H1 (cell line): ENCODE data around the gene CAPN10. TPM values are rescaled to one million over a fixed set of nuclear protein-coding genes. Genes with fewer than 3 reads are reported as not detected.

Experiments
- CTCF ChIA-PET: fragments of 300-600 bp; sonication (Branson Sonifier 250); formaldehyde crosslinking; loops from one replicate; lab custom pipeline; 2021; ENCODE audit not compliant: partially characterized antibody; lab: Charles Lee
- POLR2A ChIA-PET: fragments of 300-600 bp; sonication (Branson Sonifier 250); formaldehyde crosslinking; loops from one replicate; lab custom pipeline; 2021; ENCODE audit warnings: inconsistent platforms; ENCODE audit not compliant: partially characterized antibody; lab: Charles Lee
- DNase-seq, 2 experiments: peaks; one replicate each; pipeline versions ENCODE4 v3.0.0 to v3.0.0-alpha.2; 2010 to 2022; ENCODE audit warnings: low spot score in 2 of 2, low read depth in 1 of 2, mixed read lengths in 1 of 2
- FAIRE-seq: peaks from 2 replicates; lab custom pipeline; 2011; peaks lifted over from hg19 to GRCh38; lab: Jason Lieb, UNC
- H2AFZ ChIP-seq: 2 replicates; pipeline ENCODE4 v1.8.1; 2012; ENCODE audit warnings: low read length, inconsistent platforms
- H2AK5ac ChIP-seq: 2 replicates; pipeline ENCODE4 v1.6.1; 2013; ENCODE audit warnings: low read depth, low read length
- H2BK120ac ChIP-seq: replicated peaks from 2 replicates; pipeline ENCODE3; 2013; ENCODE audit warnings: low read depth, low read length, inconsistent platforms
- H2BK12ac ChIP-seq: 2 replicates; pipeline ENCODE4 v1.6.1; 2013; ENCODE audit warnings: low read depth, low read length
- H2BK15ac ChIP-seq: 2 replicates; pipeline ENCODE4 v1.6.1; 2013; ENCODE audit warnings: low read length
- H2BK20ac ChIP-seq: 2 replicates; pipeline ENCODE4 v1.6.1; 2013; ENCODE audit warnings: low read length
- H2BK5ac ChIP-seq: 2 replicates; pipeline ENCODE4 v1.6.1; 2013; ENCODE audit warnings: low read depth, low read length
- H3K14ac ChIP-seq: 2 replicates; pipeline ENCODE4 v1.6.1; 2013; ENCODE audit warnings: inconsistent platforms; ENCODE audit not compliant: insufficient read length
- H3K18ac ChIP-seq: 2 replicates; pipeline ENCODE4 v1.6.1; 2013; ENCODE audit warnings: low read length; ENCODE audit errors: extremely low read depth
- H3K23ac ChIP-seq: 2 replicates; pipeline ENCODE4 v1.6.1; 2013; ENCODE audit warnings: inconsistent platforms; ENCODE audit not compliant: insufficient read length
- H3K23me2 ChIP-seq: 2 replicates; pipeline ENCODE4 v1.6.1; 2013; ENCODE audit warnings: low read depth, low read length
- H3K27ac ChIP-seq: 2 replicates; pipeline ENCODE4 v1.6.1; 2011; ENCODE audit warnings: low read depth, low read length, inconsistent platforms
- H3K27me3 ChIP-seq, 4 experiments: replicated peaks in 1 of 4; 1 replicate in 1 of 4; 2 replicates in 3 of 4; pipeline versions ENCODE4 v1.6.1 to v1.8.1; 2011 to 2013; ENCODE audit warnings: low read length in 3 of 4, mild to moderate bottlenecking in 3 of 4, inconsistent platforms in 2 of 4, mixed read lengths in 2 of 4, moderate library complexity in 1 of 4; ENCODE audit not compliant: control insufficient read depth in 3 of 4, insufficient read depth in 3 of 4; ENCODE audit errors: extremely low read depth in 1 of 4
- H3K36me3 ChIP-seq, 4 experiments: 2 replicates each; pipeline versions ENCODE4 v1.6.1 to v1.8.1; 2011 to 2013; ENCODE audit warnings: mild to moderate bottlenecking in 4 of 4, low read length in 3 of 4, moderate library complexity in 2 of 4, control low read depth in 1 of 4, inconsistent platforms in 1 of 4; ENCODE audit not compliant: insufficient read depth in 4 of 4, control insufficient read depth in 2 of 4
- H3K4ac ChIP-seq: replicated peaks from 2 replicates; pipeline ENCODE3; 2013; ENCODE audit warnings: low read length, low read depth, mixed read lengths, inconsistent platforms; ENCODE audit not compliant: insufficient read length
- H3K4me1 ChIP-seq, 4 experiments: replicated peaks in 1 of 4; 1 replicate in 1 of 4; 2 replicates in 3 of 4; pipeline versions ENCODE4 v1.6.1 to v1.8.1; 2011 to 2013; ENCODE audit warnings: low read length in 3 of 4, inconsistent platforms in 2 of 4, mixed read lengths in 1 of 4; ENCODE audit not compliant: insufficient read depth in 4 of 4, control insufficient read depth in 3 of 4
- H3K4me2 ChIP-seq, 2 experiments: 2 replicates each; pipeline versions ENCODE4 v1.6.1 to v1.8.1; 2011 to 2013; ENCODE audit warnings: low read depth in 2 of 2, low read length in 2 of 2, control low read depth in 1 of 2, inconsistent platforms in 1 of 2, mild to moderate bottlenecking in 1 of 2; ENCODE audit not compliant: insufficient read depth in 1 of 2
- H3K4me3 ChIP-seq, 4 experiments: fragments of 200-600, 300-600 bp in 1 of 4; sonication (generic), shearing (Covaris generic), sonication (Bioruptor Twin) in 1 of 4; 2 replicates each; pipeline versions ENCODE4 v1.5.1 to v1.8.1; 2011 to 2016; ENCODE audit warnings: low read length in 4 of 4, low read depth in 3 of 4, control low read depth in 2 of 4, inconsistent platforms in 2 of 4, mild to moderate bottlenecking in 2 of 4, mixed read lengths in 1 of 4, moderate library complexity in 1 of 4; ENCODE audit not compliant: insufficient read depth in 2 of 4; ENCODE audit errors: extremely low read depth in 1 of 4
- H3K56ac ChIP-seq: replicated peaks from 2 replicates; pipeline ENCODE3; 2013; ENCODE audit warnings: low read depth, mild to moderate bottlenecking, mixed read lengths, low read length, inconsistent platforms; ENCODE audit not compliant: insufficient read length
- H3K79me1 ChIP-seq: 2 replicates; pipeline ENCODE4 v1.6.1; 2013; ENCODE audit warnings: low read depth, low read length, control low read depth
- H3K79me2 ChIP-seq, 2 experiments: 2 replicates each; pipeline versions ENCODE4 v1.6.1 to v1.8.1; 2012 to 2013; ENCODE audit warnings: low read length in 2 of 2, mild to moderate bottlenecking in 2 of 2, inconsistent platforms in 1 of 2; ENCODE audit not compliant: insufficient read depth in 2 of 2, control insufficient read depth in 1 of 2
- H3K9ac ChIP-seq, 4 experiments: replicated peaks in 1 of 4; 1 replicate in 1 of 4; 2 replicates in 3 of 4; pipeline versions ENCODE4 v1.6.1 to v1.8.1; 2011 to 2013; ENCODE audit warnings: low read depth in 3 of 4, low read length in 3 of 4, control low read depth in 2 of 4, mild to moderate bottlenecking in 2 of 4, moderate library complexity in 2 of 4, inconsistent platforms in 1 of 4; ENCODE audit errors: extremely low read depth in 1 of 4
- H3K9me3 ChIP-seq, 2 experiments: 2 replicates each; pipeline versions ENCODE4 v1.6.1 to v1.8.1; 2012 to 2013; ENCODE audit warnings: mild to moderate bottlenecking in 2 of 2, moderate library complexity in 2 of 2, control low read depth in 1 of 2, inconsistent platforms in 1 of 2, low read depth in 1 of 2, low read length in 1 of 2, mixed read lengths in 1 of 2; ENCODE audit not compliant: insufficient read depth in 2 of 2
- H4K20me1 ChIP-seq, 2 experiments: replicated peaks in 1 of 2; 2 replicates each; pipeline versions ENCODE3 to v1.8.1; 2011 to 2013; ENCODE audit warnings: inconsistent platforms in 2 of 2, low read length in 2 of 2, mild to moderate bottlenecking in 1 of 2; ENCODE audit not compliant: insufficient read depth in 2 of 2, control insufficient read depth in 1 of 2
- H4K5ac ChIP-seq: 2 replicates; pipeline ENCODE4 v1.6.1; 2013; ENCODE audit warnings: low read length, low read depth, mixed read lengths, inconsistent platforms; ENCODE audit not compliant: insufficient read length
- H4K8ac ChIP-seq: 2 replicates; pipeline ENCODE4 v1.8.0; 2013; ENCODE audit warnings: mild to moderate bottlenecking, moderate library complexity, low read length, inconsistent platforms; ENCODE audit not compliant: insufficient read depth; ENCODE audit errors: extremely low read depth
- H4K91ac ChIP-seq: replicated peaks from 2 replicates; pipeline ENCODE3; 2013; ENCODE audit warnings: low read length, mixed read lengths, inconsistent platforms; ENCODE audit not compliant: insufficient read length
- EP300 ChIP-seq, 2 experiments: IDR thresholded peaks; 1 replicate in 1 of 2; 2 replicates in 1 of 2; pipeline ENCODE4 v1.6.1; 2011 to 2012; ENCODE audit warnings: low read depth in 2 of 2, low read length in 2 of 2, mild to moderate bottlenecking in 2 of 2, borderline replicate concordance in 1 of 2, inconsistent platforms in 1 of 2, moderate library complexity in 1 of 2
- EZH2 ChIP-seq: fragments of 200-600 bp; sonication (generic); IDR thresholded peaks from 2 replicates; pipeline ENCODE4 v1.7.1; 2012; ENCODE audit warnings: low read depth, mild to moderate bottlenecking, moderate library complexity, low read length, inconsistent platforms; ENCODE audit not compliant: severe bottlenecking
- GABPA ChIP-seq: IDR thresholded peaks from 2 replicates; pipeline ENCODE4 v1.6.1; 2011; ENCODE audit warnings: mild to moderate bottlenecking, low read length, moderate library complexity, borderline replicate concordance; ENCODE audit not compliant: insufficient read depth
- RAD21 ChIP-seq, 2 experiments: IDR thresholded peaks in 1 of 2; conservative IDR thresholded peaks in 1 of 2; 2 replicates each; pipeline ENCODE4 v1.6.1; 2011; ENCODE audit warnings: low read depth in 2 of 2, low read length in 2 of 2, improper control_type of control experiment in 1 of 2, inconsistent platforms in 1 of 2, mild to moderate bottlenecking in 1 of 2, moderate library complexity in 1 of 2
- SIN3A ChIP-seq, 2 experiments: IDR thresholded peaks in 1 of 2; conservative IDR thresholded peaks in 1 of 2; 2 replicates each; pipeline ENCODE4 v1.6.1; 2011 to 2012; ENCODE audit warnings: low read length in 2 of 2, improper control_type of control experiment in 1 of 2, low read depth in 1 of 2, mild to moderate bottlenecking in 1 of 2
- TAF1 ChIP-seq: IDR thresholded peaks from 2 replicates; pipeline ENCODE4 v1.6.1; 2011; ENCODE audit warnings: mild to moderate bottlenecking, low read depth, low read length
- WGBS, 2 experiments: shearing (Covaris generic) in 1 of 2; methylation state at CpG; one replicate each; pipeline versions ENCODE4 v1.1.6 to v1.1.7; 2013 to 2015; ENCODE audit warnings: low lambda C conversion rate in 2 of 2, mixed read lengths in 2 of 2, inconsistent platforms in 1 of 2, low coverage in 1 of 2, missing lambda C conversion rate in 1 of 2; ENCODE audit not compliant: insufficient replicate concordance in 2 of 2, insufficient coverage in 1 of 2, insufficient read length in 1 of 2; ENCODE audit errors: extremely low coverage in 1 of 2, missing lambda C conversion rate in 1 of 2; 5-methylcytosine and 5-hydroxymethylcytosine counted together
- polyA plus RNA-seq, 7 experiments: library from polyadenylated mRNA; depleted of rRNA in 3 of 7; stranded (reverse) in 5 of 7; unstranded in 2 of 7; fragments of >200 nt in 5 of 7; fragments of 200-250 nt in 2 of 7; gene quantifications; 1 replicate in 5 of 7; 2 replicates in 1 of 7; 4 replicates in 1 of 7; pipeline versions ENCODE4 v1.2.1 to v1.2.3, GENCODE V29; 2011 to 2013; ENCODE audit warnings: missing spikeins in 2 of 7, mixed read lengths in 2 of 7
- total RNA-seq: library from RNA; stranded (reverse); fragmentation: NEBNext Ultra II Directional; extraction: Animal tissue kit (Norgen Biotek cat#: 25700); gene quantifications from 2 replicates; pipeline ENCODE4 v1.2.1, GENCODE V29; 2021
- TF ChIP-seq, protein P1 (sequence below), 3 experiments: IDR thresholded peaks; 1 replicate in 2 of 3; 2 replicates in 1 of 3; pipeline versions ENCODE4 v1.5.1 to v1.6.1; 2011; ENCODE audit warnings: low read length in 3 of 3, mild to moderate bottlenecking in 3 of 3, inconsistent platforms in 2 of 3, low read depth in 1 of 3, moderate library complexity in 1 of 3; ENCODE audit not compliant: insufficient read depth in 1 of 3; ENCODE audit errors: control extremely low read depth in 1 of 3

The CAPN10 gene
- total and polyA plus RNA-seq, 2 of the 8 experiments (the other 6 are each of a cell fraction or from before 2014, with no cell fraction given), result 30.7 to 39.8 TPM

DNA sequence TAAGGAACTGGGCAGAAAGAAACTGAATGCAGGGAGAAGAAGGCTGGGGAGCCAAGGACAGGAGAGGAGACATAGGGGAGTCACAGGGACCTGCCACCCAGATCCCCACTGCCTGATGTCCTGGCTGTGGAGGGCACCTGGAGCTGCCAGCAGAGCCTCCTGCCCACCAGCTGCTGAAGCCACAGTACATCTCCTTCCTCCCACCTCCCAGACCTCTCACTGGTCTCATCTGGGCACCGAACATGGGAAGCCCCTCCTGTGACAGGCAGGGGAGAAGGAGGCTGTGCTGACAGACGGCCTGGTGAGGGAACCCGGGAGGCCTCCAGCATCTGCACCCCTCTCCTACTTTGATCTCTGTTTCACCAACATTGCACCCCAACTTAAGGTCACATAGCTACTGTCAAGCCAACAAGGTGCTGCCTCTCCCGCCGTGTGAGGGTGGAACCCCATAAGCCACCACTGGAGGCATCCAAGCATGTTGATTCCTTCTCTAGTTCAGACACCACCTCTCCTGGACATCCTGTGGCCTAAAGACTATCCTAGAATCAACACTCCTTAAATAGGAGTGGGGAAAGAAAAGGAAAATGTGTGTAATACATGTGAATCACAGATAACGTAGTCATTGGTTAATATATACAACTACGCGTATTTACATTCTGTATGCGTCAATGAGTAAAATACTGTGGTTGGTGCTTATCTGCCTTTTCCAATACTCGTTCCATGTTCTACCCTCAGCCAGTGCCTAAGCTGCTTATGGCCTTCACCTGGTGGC is 21.8 kb upstream of the CAPN10 start:
- DNase-seq (peak in 1 of 2 experiments; percentile 38), FAIRE-seq (no peak)
- Histone ChIP-seq H3K79me1 (no peaks in the 10 kb centered on the region), H3K9ac (no peak overlapping the region), H4K20me1 (peaks cover 0 to 10% of the 10 kb centered on the region in 2 experiments), H3K18ac (no peak overlapping the region), H3K27ac (no peak overlapping the region), H3K4ac (no peak overlapping the region), H2AFZ (no peak overlapping the region), H4K5ac (no peak overlapping the region), H3K4me2 (no peak overlapping the region), H4K91ac (no peak overlapping the region), H2BK15ac (no peak overlapping the region), H3K36me3 (no peaks in the 10 kb centered on the region; a peak in 1 of 8 replicates), H2BK12ac (no peak overlapping the region), H3K27me3 (peaks cover 15 to 29% (median 27%) of the 10 kb centered on the region in 4 experiments), H2AK5ac (no peak overlapping the region), H3K4me3 (no peak overlapping the region), H3K23ac (no peak overlapping the region), H3K79me2 (no peaks in the 10 kb centered on the region), H3K56ac (no peak overlapping the region), H3K9me3 (no peaks in the 10 kb centered on the region), H2BK5ac (no peak overlapping the region), H2BK20ac (no peak overlapping the region), H3K14ac (no peak overlapping the region), H3K23me2 (peaks cover 10% of the 10 kb centered on the region; the same call in 1 of the 2 replicates), H4K8ac (no peak overlapping the region), H2BK120ac (no peak overlapping the region), H3K4me1 (peaks cover 0 to 30% (median 22%) of the 10 kb centered on the region in 4 experiments; a peak in 6 of 7 replicates)
- POLR2A ChIA-PET, result interaction anchor here (3.0 kb wide), 1 partner anchor 22 kb away, joined by 21 read pairs; the partner anchor contains the start of gene CAPN10
- CTCF ChIA-PET, result interaction anchor here (0.8 to 5.3 kb wide), 11 partner anchors 7 to 236 kb away, joined by 3 to 37 read pairs (median 3); partner anchors contain the start of genes ANKMY1 and CAPN10
- 94% methylated on average over 9 of the region's 10 CpGs; no CpG with 5 or more reads in 1 of the 2 experiments for WGBS, 2 experiments
- TF ChIP-seq SIN3A (conservative IDR thresholded peaks at IDR 0.05 in 1 of 2, IDR thresholded peaks at IDR 0.05 in 1 of 2; ENCODE audit: low read depth in 1 of 2, low read length in 2 of 2) (no peak), EZH2 (no peak), RAD21 (IDR thresholded peaks at IDR 0.05 in 1 of 2, conservative IDR thresholded peaks at IDR 0.05 in 1 of 2; ENCODE audit: low read depth in 2 of 2, low read length in 2 of 2) (no peak), TAF1 (no peak), GABPA (no peak), EP300 (IDR thresholded peaks at IDR 0.05; ENCODE audit: borderline replicate concordance in 1 of 2, low read depth in 2 of 2, low read length in 2 of 2) (no peak)
- TF ChIP-seq, protein P1, sequence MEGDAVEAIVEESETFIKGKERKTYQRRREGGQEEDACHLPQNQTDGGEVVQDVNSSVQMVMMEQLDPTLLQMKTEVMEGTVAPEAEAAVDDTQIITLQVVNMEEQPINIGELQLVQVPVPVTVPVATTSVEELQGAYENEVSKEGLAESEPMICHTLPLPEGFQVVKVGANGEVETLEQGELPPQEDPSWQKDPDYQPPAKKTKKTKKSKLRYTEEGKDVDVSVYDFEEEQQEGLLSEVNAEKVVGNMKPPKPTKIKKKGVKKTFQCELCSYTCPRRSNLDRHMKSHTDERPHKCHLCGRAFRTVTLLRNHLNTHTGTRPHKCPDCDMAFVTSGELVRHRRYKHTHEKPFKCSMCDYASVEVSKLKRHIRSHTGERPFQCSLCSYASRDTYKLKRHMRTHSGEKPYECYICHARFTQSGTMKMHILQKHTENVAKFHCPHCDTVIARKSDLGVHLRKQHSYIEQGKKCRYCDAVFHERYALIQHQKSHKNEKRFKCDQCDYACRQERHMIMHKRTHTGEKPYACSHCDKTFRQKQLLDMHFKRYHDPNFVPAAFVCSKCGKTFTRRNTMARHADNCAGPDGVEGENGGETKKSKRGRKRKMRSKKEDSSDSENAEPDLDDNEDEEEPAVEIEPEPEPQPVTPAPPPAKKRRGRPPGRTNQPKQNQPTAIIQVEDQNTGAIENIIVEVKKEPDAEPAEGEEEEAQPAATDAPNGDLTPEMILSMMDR (IDR thresholded peaks at IDR 0.05; ENCODE audit: control extremely low read depth in 1 of 3, insufficient read depth in 1 of 3, low read depth in 1 of 3, low read length in 3 of 3), result peak in 1 of 3 experiments; percentile 23; a peak in 1 of 4 replicates
